ENCODE data around the gene GNGT1. TPM values are rescaled to one million over a fixed set of nuclear protein-coding genes. Genes with fewer than 3 reads are reported as not detected.

The GNGT1 gene
- total and polyA plus RNA-seq, 2 of the 8 experiments (the other 6 are each of a cell fraction or from before 2014, with no cell fraction given), result 0.26 TPM; not detected in 1

GRCh38 chr7:93945756-93946535 lies 39.6 kb downstream of the GNGT1 start:
- Histone ChIP-seq H3K18ac (ENCODE audit: extremely low read depth, low read length) (no peak overlapping the region), H3K14ac (ENCODE audit: insufficient read length) (no peak overlapping the region), H4K5ac (ENCODE audit: insufficient read length, low read depth, low read length) (no peak overlapping the region), H3K36me3 (ENCODE audit: control insufficient read depth in 2 of 4, insufficient read depth in 4 of 4, low read length in 3 of 4) (no peaks in the 10 kb centered on the region), H3K9me3 (ENCODE audit: insufficient read depth in 2 of 2, low read depth in 1 of 2, low read length in 1 of 2) (no peaks in the 10 kb centered on the region), H2BK120ac (replicated peaks; ENCODE audit: low read depth, low read length) (no peak overlapping the region), H2BK15ac (ENCODE audit: low read length) (no peak overlapping the region), H3K4ac (replicated peaks; ENCODE audit: insufficient read length, low read depth, low read length) (no peak overlapping the region), H4K91ac (replicated peaks; ENCODE audit: insufficient read length, low read length) (no peak overlapping the region), H3K9ac (replicated peaks in 1 of 4; ENCODE audit: extremely low read depth in 1 of 4, low read depth in 3 of 4, low read length in 3 of 4) (no peak overlapping the region), H2AK5ac (ENCODE audit: low read depth, low read length) (no peak overlapping the region), H2BK12ac (ENCODE audit: low read depth, low read length) (no peak overlapping the region), H3K4me1 (replicated peaks in 1 of 4; ENCODE audit: control insufficient read depth in 3 of 4, insufficient read depth in 4 of 4, low read length in 3 of 4) (no peaks in the 10 kb centered on the region), H3K56ac (replicated peaks; ENCODE audit: insufficient read length, low read depth, low read length) (no peak overlapping the region), H4K8ac (ENCODE audit: extremely low read depth, insufficient read depth, low read length) (no peak overlapping the region), H3K27ac (ENCODE audit: low read depth, low read length) (no peak overlapping the region), H3K27me3 (replicated peaks in 1 of 4; ENCODE audit: control insufficient read depth in 3 of 4, extremely low read depth in 1 of 4, insufficient read depth in 3 of 4, low read length in 3 of 4) (no peaks in the 10 kb centered on the region), H3K4me2 (ENCODE audit: insufficient read depth in 1 of 2, low read depth in 2 of 2, low read length in 2 of 2) (no peak overlapping the region), H3K79me1 (ENCODE audit: low read depth, low read length) (no peaks in the 10 kb centered on the region), H3K4me3 (ENCODE audit: extremely low read depth in 1 of 4, insufficient read depth in 2 of 4, low read depth in 3 of 4, low read length in 4 of 4) (no peak overlapping the region), H3K23ac (ENCODE audit: insufficient read length) (no peak overlapping the region), H3K23me2 (ENCODE audit: low read depth, low read length) (no peaks in the 10 kb centered on the region; the same call in 1 of the 2 replicates), H3K79me2 (ENCODE audit: control insufficient read depth in 1 of 2, insufficient read depth in 2 of 2, low read length in 2 of 2) (no peaks in the 10 kb centered on the region), H2BK5ac (ENCODE audit: low read depth, low read length) (no peak overlapping the region), H2BK20ac (ENCODE audit: low read length) (no peak overlapping the region), H2AFZ (ENCODE audit: low read length) (no peak overlapping the region), H4K20me1 (replicated peaks in 1 of 2; ENCODE audit: control insufficient read depth in 1 of 2, insufficient read depth in 2 of 2, low read length in 2 of 2) (no peaks in the 10 kb centered on the region)
- ChIA-PET POLR2A (ENCODE audit: partially characterized antibody) (no interaction called here), CTCF (ENCODE audit: partially characterized antibody) (interaction anchor here (2.4 kb wide), 1 partner anchor 11 kb away, joined by 5 read pairs; no protein-coding TSS in a partner anchor)
- TF ChIP-seq CHD2 (IDR thresholded peaks at IDR 0.05; ENCODE audit: low read length) (no peak), EP300 (IDR thresholded peaks at IDR 0.05; ENCODE audit: borderline replicate concordance in 1 of 2, low read depth in 2 of 2, low read length in 2 of 2) (no peak), CBX5 (IDR thresholded peaks at IDR 0.05; ENCODE audit: low read depth, low read length) (no peak), MAX (IDR thresholded peaks at IDR 0.05) (no peak), JUN (IDR thresholded peaks at IDR 0.05; ENCODE audit: low read depth, low read length) (no peak)
- TF ChIP-seq, protein P1, sequence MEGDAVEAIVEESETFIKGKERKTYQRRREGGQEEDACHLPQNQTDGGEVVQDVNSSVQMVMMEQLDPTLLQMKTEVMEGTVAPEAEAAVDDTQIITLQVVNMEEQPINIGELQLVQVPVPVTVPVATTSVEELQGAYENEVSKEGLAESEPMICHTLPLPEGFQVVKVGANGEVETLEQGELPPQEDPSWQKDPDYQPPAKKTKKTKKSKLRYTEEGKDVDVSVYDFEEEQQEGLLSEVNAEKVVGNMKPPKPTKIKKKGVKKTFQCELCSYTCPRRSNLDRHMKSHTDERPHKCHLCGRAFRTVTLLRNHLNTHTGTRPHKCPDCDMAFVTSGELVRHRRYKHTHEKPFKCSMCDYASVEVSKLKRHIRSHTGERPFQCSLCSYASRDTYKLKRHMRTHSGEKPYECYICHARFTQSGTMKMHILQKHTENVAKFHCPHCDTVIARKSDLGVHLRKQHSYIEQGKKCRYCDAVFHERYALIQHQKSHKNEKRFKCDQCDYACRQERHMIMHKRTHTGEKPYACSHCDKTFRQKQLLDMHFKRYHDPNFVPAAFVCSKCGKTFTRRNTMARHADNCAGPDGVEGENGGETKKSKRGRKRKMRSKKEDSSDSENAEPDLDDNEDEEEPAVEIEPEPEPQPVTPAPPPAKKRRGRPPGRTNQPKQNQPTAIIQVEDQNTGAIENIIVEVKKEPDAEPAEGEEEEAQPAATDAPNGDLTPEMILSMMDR (IDR thresholded peaks at IDR 0.05; ENCODE audit: control extremely low read depth in 1 of 3, insufficient read depth in 1 of 3, low read depth in 1 of 3, low read length in 3 of 3), result no peak
- WGBS, 2 experiments (ENCODE audit: extremely low coverage in 1 of 2, insufficient coverage in 1 of 2, insufficient read length in 1 of 2, insufficient replicate concordance in 2 of 2, low coverage in 1 of 2, low lambda C conversion rate in 2 of 2, missing lambda C conversion rate in 1 of 2), result 93% methylated on average over 5 of the region's 5 CpGs; no CpG with 5 or more reads in 1 of the 2 experiments
- FAIRE-seq, result no peak
- no peak for DNase-seq (ENCODE audit: low read depth in 1 of 2, low spot score in 2 of 2)
